Small intestine (tissue), 7 donors: ENCODE results near the gene ITSN1. TPM values are rescaled to one million over a fixed set of nuclear protein-coding genes. Genes with fewer than 3 reads are reported as not detected.
A peak's percentile ranks its signal among the peaks of the same experiment; 100 is the strongest.

ENCODE experiments used
- DNase-seq, 2 donors: peaks; one replicate each; pipeline versions ENCODE4 v3.0.0 to v3.0.0-alpha.2; 2013
- FAIRE-seq: peaks from 2 replicates; lab custom pipeline; 2012; peaks lifted over from hg19 to GRCh38; lab: Jason Lieb, UNC
- H3K27ac ChIP-seq, 3 donors: one replicate each; pipeline ENCODE4 v1.5.1; 2013; ENCODE audit warnings: low read length in 2 of 3, mild to moderate bottlenecking in 2 of 3, control low read depth in 1 of 3, inconsistent platforms in 1 of 3, low read depth in 1 of 3, moderate library complexity in 1 of 3
- H3K27me3 ChIP-seq, 3 donors: one replicate each; pipeline ENCODE4 v1.6.1; 2013; ENCODE audit warnings: low read length in 3 of 3, inconsistent platforms in 1 of 3; ENCODE audit not compliant: control insufficient read depth in 3 of 3, insufficient read depth in 3 of 3
- H3K36me3 ChIP-seq, 3 donors: one replicate each; pipeline ENCODE4 v1.6.1; 2013; ENCODE audit warnings: low read length in 3 of 3, inconsistent platforms in 1 of 3, low read depth in 1 of 3, mild to moderate bottlenecking in 1 of 3, moderate library complexity in 1 of 3; ENCODE audit not compliant: control insufficient read depth in 3 of 3, insufficient read depth in 2 of 3
- H3K4me1 ChIP-seq, 3 donors: one replicate each; pipeline ENCODE4 v1.6.1; 2013; ENCODE audit warnings: low read length in 2 of 3, inconsistent platforms in 1 of 3, low read depth in 1 of 3, mild to moderate bottlenecking in 1 of 3, moderate library complexity in 1 of 3; ENCODE audit not compliant: control insufficient read depth in 3 of 3, insufficient read depth in 2 of 3
- H3K4me3 ChIP-seq, 3 donors: one replicate each; pipeline ENCODE4 v1.5.1; 2013; ENCODE audit warnings: low read length in 3 of 3, control low read depth in 1 of 3, inconsistent platforms in 1 of 3, low read depth in 1 of 3, mild to moderate bottlenecking in 1 of 3, moderate library complexity in 1 of 3
- H3K9me3 ChIP-seq, 2 donors: one replicate each; pipeline ENCODE4 v1.6.1; 2013; ENCODE audit warnings: low read depth in 1 of 2, low read length in 1 of 2; ENCODE audit not compliant: control insufficient read depth in 2 of 2, insufficient read depth in 1 of 2
- WGBS, 3 donors: extraction: QIAGEN DNeasy Blood & Tissue Kit; methylation state at CpG; one replicate each; pipeline ENCODE4 v1.1.7; 2013; 5-methylcytosine and 5-hydroxymethylcytosine counted together
- polyA plus RNA-seq, 4 donors: library from polyadenylated mRNA; stranded (reverse) in 3 of 4; unstranded in 1 of 4; fragments of 200-250 nt in 3 of 4; fragments of 120-200 nt in 1 of 4; gene quantifications; one replicate each; pipeline versions ENCODE4 v1.2.1 to v1.2.3, GENCODE V29; 2013
- donor health status: healthy with polysubstance abuse.
- donor health status: control.
- donor health status: control.
- donor health status: Bipolar disorder and iron deficiency.
- donor health status: healthy.

Gene ITSN1
- polyA plus RNA-seq, 4 donors: 10.5 to 38.0 (median 21.1) TPM

- no peak overlapping the region for H3K4me3 ChIP-seq
These were observed 107.7 kb downstream of the ITSN1 start for GRCh38 chr21:33750017-33750416.

GRCh38 chr21:33751120-33751519, 108.8 kb downstream of the ITSN1 start:
- DNase-seq (no peak), FAIRE-seq (no peak)
- Histone ChIP-seq H3K4me1 (no peaks in the 10 kb centered on the region), H3K4me3 (no peak overlapping the region), H3K36me3 (peaks cover 0 to 14% (median 0%) of the 10 kb centered on the region in 3 donors), H3K27me3 (no peaks in the 10 kb centered on the region), H3K9me3 (peaks cover 0 to 14% of the 10 kb centered on the region in 2 donors), H3K27ac (no peak overlapping the region)
- 86 to 88% (median 87%) methylated on average over 1 of the region's 1 CpG for WGBS, 3 donors

More at GRCh38 chr21:33750017-33750416, 107.7 kb downstream of the ITSN1 start:
- 59 to 73% (median 64%) methylated on average over 4 of the region's 4 CpGs for WGBS, 3 donors
- FAIRE-seq (no peak), DNase-seq (no peak)
- H3K9me3 ChIP-seq: peaks cover 0 to 20% of the 10 kb centered on the region in 2 donors
- no peaks in the 10 kb centered on the region for H3K4me1 ChIP-seq
- H3K36me3 ChIP-seq: peaks cover 0 to 18% (median 0%) of the 10 kb centered on the region in 3 donors
- no peaks in the 10 kb centered on the region for H3K27me3 ChIP-seq
- H3K27ac ChIP-seq: no peak overlapping the region

- no peaks in the 10 kb centered on the region for H3K4me1 ChIP-seq
- no peak for DNase-seq
- FAIRE-seq: no peak
- H3K9me3 ChIP-seq: peaks cover 0 to 11% of the 10 kb centered on the region in 2 donors
- no peak overlapping the region for H3K4me3 ChIP-seq
- H3K36me3 ChIP-seq: peaks cover 0 to 12% (median 0%) of the 10 kb centered on the region in 3 donors
- no peaks in the 10 kb centered on the region for H3K27me3 ChIP-seq
- H3K27ac ChIP-seq: no peak overlapping the region
These were observed 109.2 kb downstream of the ITSN1 start for GRCh38 chr21:33751533-33751932.

GRCh38 chr21:33752260-33752659, 110.0 kb downstream of the ITSN1 start:
- H3K4me1 ChIP-seq: no peaks in the 10 kb centered on the region
- H3K27ac ChIP-seq: no peak overlapping the region
- WGBS, 3 donors: 80 to 84% (median 84%) methylated on average over 2 of the region's 2 CpGs
- peaks cover 0 to 6% of the 10 kb centered on the region in 2 donors for H3K9me3 ChIP-seq
- H3K4me3 ChIP-seq: no peak overlapping the region
- no peaks in the 10 kb centered on the region for H3K27me3 ChIP-seq
- no peak for DNase-seq
- H3K36me3 ChIP-seq: peaks cover 0 to 7% (median 0%) of the 10 kb centered on the region in 3 donors
- no peak for FAIRE-seq

GRCh38 chr21:33753886-33754285, 111.6 kb downstream of the ITSN1 start:
- DNase-seq (no peak), FAIRE-seq (no peak)
- Histone ChIP-seq H3K36me3 (peaks cover 0 to 12% (median 2%) of the 10 kb centered on the region in 3 donors), H3K4me1 (no peaks in the 10 kb centered on the region), H3K4me3 (no peak overlapping the region), H3K27me3 (no peaks in the 10 kb centered on the region), H3K9me3 (no peaks in the 10 kb centered on the region), H3K27ac (no peak overlapping the region)
- 87 to 95% (median 95%) methylated on average over 1 of the region's 1 CpG for WGBS, 3 donors

- H3K27ac ChIP-seq: no peak overlapping the region
- peaks cover 0 to 11% (median 2%) of the 10 kb centered on the region in 3 donors for H3K36me3 ChIP-seq
- FAIRE-seq: no peak
- 86 to 94% (median 90%) methylated on average over 4 of the region's 4 CpGs for WGBS, 3 donors
- H3K4me1 ChIP-seq: no peaks in the 10 kb centered on the region
- H3K9me3 ChIP-seq: no peaks in the 10 kb centered on the region
- no peak overlapping the region for H3K4me3 ChIP-seq
- no peak for DNase-seq
- H3K27me3 ChIP-seq: no peaks in the 10 kb centered on the region
These were observed 112.2 kb downstream of the ITSN1 start for GRCh38 chr21:33754481-33754880.

GRCh38 chr21:33755354-33755753, 113.1 kb downstream of the ITSN1 start:
- Histone ChIP-seq H3K36me3 (peaks cover 0 to 8% (median 2%) of the 10 kb centered on the region in 3 donors), H3K27me3 (no peaks in the 10 kb centered on the region), H3K9me3 (no peaks in the 10 kb centered on the region), H3K4me1 (no peaks in the 10 kb centered on the region), H3K4me3 (no peak overlapping the region), H3K27ac (no peak overlapping the region)
- DNase-seq (no peak), FAIRE-seq (no peak)
- WGBS, 3 donors: 64 to 68% (median 66%) methylated on average over 1 of the region's 1 CpG

GRCh38 chr21:33760641-33761440, 118.5 kb downstream of the ITSN1 start:
- DNase-seq: no peak
- H3K4me3 ChIP-seq: no peak overlapping the region
- H3K36me3 ChIP-seq: peaks cover 0 to 14% (median 2%) of the 10 kb centered on the region in 3 donors
- WGBS, 3 donors: 61 to 90% (median 82%) methylated on average over 9 of the region's 9 CpGs
- no peak for FAIRE-seq
- H3K27ac ChIP-seq: peak overlapping the region in 2 of 3 donors; percentile 29 to 75
- no peaks in the 10 kb centered on the region for H3K4me1 ChIP-seq
- no peaks in the 10 kb centered on the region for H3K9me3 ChIP-seq
- H3K27me3 ChIP-seq: no peaks in the 10 kb centered on the region
